ENCODE results near the gene TARS2. TPM values are rescaled to one million over a fixed set of nuclear protein-coding genes. Genes with fewer than 3 reads are reported as not detected.

TARS2 gene
- total RNA-seq, 1 donor from 2014 or later: 18.5 TPM

DNA sequence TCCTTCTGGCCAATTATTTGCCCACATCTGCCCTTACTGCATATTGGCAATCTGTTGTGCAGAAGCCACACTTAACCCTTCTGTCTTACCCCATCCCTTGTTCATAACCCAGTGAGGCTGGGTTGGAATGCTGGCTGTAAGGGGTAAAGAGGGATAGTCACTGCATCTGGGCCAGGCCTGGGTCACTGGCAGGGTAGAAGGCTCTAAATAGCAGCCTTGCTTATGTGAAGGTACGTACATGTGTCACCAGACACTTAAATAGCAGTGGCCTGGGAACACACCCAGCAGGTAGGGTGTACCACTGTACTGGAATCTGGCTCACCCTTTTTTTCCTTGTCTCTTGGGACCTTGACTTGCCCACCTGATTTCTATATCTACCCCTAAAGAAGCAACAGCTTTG is 9.9 kb upstream of the TARS2 start:
- TF ChIP-seq, protein P1, sequence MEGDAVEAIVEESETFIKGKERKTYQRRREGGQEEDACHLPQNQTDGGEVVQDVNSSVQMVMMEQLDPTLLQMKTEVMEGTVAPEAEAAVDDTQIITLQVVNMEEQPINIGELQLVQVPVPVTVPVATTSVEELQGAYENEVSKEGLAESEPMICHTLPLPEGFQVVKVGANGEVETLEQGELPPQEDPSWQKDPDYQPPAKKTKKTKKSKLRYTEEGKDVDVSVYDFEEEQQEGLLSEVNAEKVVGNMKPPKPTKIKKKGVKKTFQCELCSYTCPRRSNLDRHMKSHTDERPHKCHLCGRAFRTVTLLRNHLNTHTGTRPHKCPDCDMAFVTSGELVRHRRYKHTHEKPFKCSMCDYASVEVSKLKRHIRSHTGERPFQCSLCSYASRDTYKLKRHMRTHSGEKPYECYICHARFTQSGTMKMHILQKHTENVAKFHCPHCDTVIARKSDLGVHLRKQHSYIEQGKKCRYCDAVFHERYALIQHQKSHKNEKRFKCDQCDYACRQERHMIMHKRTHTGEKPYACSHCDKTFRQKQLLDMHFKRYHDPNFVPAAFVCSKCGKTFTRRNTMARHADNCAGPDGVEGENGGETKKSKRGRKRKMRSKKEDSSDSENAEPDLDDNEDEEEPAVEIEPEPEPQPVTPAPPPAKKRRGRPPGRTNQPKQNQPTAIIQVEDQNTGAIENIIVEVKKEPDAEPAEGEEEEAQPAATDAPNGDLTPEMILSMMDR (IDR thresholded peaks at IDR 0.05): no peak
- Histone ChIP-seq H3K36me3 (peaks cover 7% of the 10 kb centered on the region), H3K9me3 (no peaks in the 10 kb centered on the region), H3K4me3 (no peak overlapping the region), H3K4me1 (peaks cover 18% of the 10 kb centered on the region), H3K27me3 (no peaks in the 10 kb centered on the region), H3K27ac (no peak overlapping the region)
- intact Hi-C loops (cut with DNase I): no loop called here
- ATAC-seq (peak; percentile 58), DNase-seq (no peak)

GRCh38 chr1:150477733-150478132 is 9.5 kb upstream of the TARS2 start:
- ATAC-seq: peak; percentile 24
- Histone ChIP-seq H3K27me3 (no peaks in the 10 kb centered on the region), H3K4me1 (peaks cover 18% of the 10 kb centered on the region), H3K4me3 (no peak overlapping the region), H3K36me3 (peaks cover 3% of the 10 kb centered on the region), H3K27ac (no peak overlapping the region), H3K9me3 (no peaks in the 10 kb centered on the region)
- intact Hi-C loops (cut with DNase I): no loop called here
- no peak for DNase-seq
- TF ChIP-seq, protein P1 (IDR thresholded peaks at IDR 0.05): no peak

DNA sequence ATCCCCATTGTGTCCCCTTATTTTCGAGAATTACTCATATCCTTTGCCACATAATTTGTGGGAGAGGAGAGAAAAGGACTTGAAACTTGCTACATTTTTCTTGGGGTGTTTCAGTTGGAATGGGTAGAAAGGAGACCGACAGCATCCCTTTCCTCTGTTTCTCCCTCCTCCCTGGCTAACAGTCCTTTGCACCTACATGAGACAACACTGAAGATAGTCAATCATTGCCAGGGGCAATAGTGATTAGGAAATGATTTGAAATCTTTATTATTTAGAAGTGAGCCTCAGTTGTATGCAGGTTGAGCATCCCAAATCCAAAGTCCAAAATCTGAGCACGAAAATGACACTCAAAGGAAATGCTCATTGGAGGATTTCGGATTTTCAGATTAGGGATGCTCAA is 7.8 kb upstream of the TARS2 start:
- H3K4me3 ChIP-seq: no peak overlapping the region
- intact Hi-C loops (cut with DNase I): no loop called here
- no peaks in the 10 kb centered on the region for H3K27me3 ChIP-seq
- H3K27ac ChIP-seq: no peak overlapping the region
- DNase-seq (no peak), ATAC-seq (no peak)
- TF ChIP-seq, protein P1 (IDR thresholded peaks at IDR 0.05): no peak
- peaks cover 12% of the 10 kb centered on the region for H3K4me1 ChIP-seq
- H3K36me3 ChIP-seq: no peaks in the 10 kb centered on the region
- H3K9me3 ChIP-seq: no peaks in the 10 kb centered on the region

- H3K4me3 ChIP-seq: no peak overlapping the region
- no peak overlapping the region for H3K27ac ChIP-seq
- no peaks in the 10 kb centered on the region for H3K9me3 ChIP-seq
- intact Hi-C loops (cut with DNase I): no loop called here
- TF ChIP-seq, protein P1 (IDR thresholded peaks at IDR 0.05): no peak
- H3K36me3 ChIP-seq: no peaks in the 10 kb centered on the region
- ATAC-seq: no peak
- DNase-seq: no peak
- H3K27me3 ChIP-seq: no peaks in the 10 kb centered on the region
- H3K4me1 ChIP-seq: peaks cover 8% of the 10 kb centered on the region
These were observed 7.3 kb upstream of the TARS2 start for GRCh38 chr1:150479927-150480352.

DNA sequence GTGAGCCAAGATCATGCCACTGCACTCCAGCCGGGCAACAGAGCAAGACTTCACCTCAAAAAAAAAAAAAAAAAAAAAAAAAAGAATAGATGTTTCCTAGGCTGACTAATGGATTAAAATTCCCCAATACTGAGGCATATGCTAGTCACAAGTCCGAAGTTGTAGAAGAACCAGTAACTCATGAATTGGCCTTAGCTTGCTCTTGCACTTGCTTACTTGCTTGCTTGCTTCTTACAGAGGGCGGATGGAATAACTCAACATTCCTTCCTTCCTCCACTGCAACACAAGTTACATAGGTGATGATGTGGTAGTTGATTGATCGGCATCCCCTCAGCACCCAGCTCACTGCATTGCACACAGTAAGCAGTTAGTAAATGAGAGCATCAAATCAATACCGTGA is 2.8 kb upstream of the TARS2 start:
- intact Hi-C loops (cut with DNase I): no loop called here
- peaks cover 8% of the 10 kb centered on the region for H3K4me1 ChIP-seq
- no peak overlapping the region for H3K27ac ChIP-seq
- DNase-seq (no peak), ATAC-seq (no peak)
- H3K36me3 ChIP-seq: no peaks in the 10 kb centered on the region
- TF ChIP-seq, protein P1 (IDR thresholded peaks at IDR 0.05): no peak
- H3K4me3 ChIP-seq: no peak overlapping the region
- H3K9me3 ChIP-seq: no peaks in the 10 kb centered on the region
- no peaks in the 10 kb centered on the region for H3K27me3 ChIP-seq

GRCh38 chr1:150484861-150485260 is 2.4 kb upstream of the TARS2 start:
- H3K36me3 ChIP-seq: no peaks in the 10 kb centered on the region
- TF ChIP-seq, protein P1 (IDR thresholded peaks at IDR 0.05): no peak
- no peaks in the 10 kb centered on the region for H3K9me3 ChIP-seq
- no peak overlapping the region for H3K27ac ChIP-seq
- no peak overlapping the region for H3K4me3 ChIP-seq
- intact Hi-C loops (cut with DNase I): no loop called here
- peaks cover 8% of the 10 kb centered on the region for H3K4me1 ChIP-seq
- no peak for ATAC-seq
- H3K27me3 ChIP-seq: no peaks in the 10 kb centered on the region
- DNase-seq: no peak

Data from upper lobe of right lung (tissue), 1 donor.